ENCODE measurements around the gene PSMD2.

Gene PSMD2

DNA sequence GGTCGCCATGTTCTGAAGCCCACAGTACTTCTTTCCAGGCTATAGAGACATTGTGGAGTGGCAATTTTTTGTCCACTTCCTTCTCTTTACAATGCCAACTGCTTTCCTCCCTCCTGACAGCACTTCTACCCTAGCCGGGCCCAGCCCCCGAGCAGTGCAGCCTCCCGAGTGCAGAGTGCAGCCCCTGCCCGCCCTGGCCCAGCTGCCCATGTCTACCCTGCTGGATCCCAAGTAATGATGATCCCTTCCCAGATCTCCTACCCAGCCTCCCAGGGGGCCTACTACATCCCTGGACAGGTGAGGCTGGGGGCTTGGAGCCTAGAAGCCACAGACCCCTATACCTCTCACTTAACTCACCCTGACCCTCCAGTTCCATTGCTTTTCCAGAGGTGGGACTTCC is 18.2 kb downstream of the PSMD2 start:
- no peak for DNase-seq (ENCODE audit: low read depth)

DNA sequence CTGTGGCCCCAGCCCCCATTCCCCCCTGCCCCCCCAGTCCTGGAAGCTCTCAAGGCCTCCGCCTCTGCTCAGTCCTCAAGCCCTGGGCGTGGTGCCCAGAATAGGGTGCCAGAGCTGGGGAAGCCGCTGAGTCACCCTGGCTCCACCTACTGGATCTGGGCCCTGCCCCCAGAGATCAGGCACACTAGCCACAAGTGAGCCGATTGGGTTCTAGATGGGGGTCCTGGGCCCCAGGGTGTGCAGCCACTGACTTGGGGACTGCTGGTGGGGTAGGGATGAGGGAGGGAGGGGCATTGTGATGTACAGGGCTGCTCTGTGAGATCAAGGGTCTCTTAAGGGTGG is 21.0 kb downstream of the PSMD2 start:
- DNase-seq (ENCODE audit: low read depth): no peak

GRCh38 chr3:184321666-184322065 is 22.6 kb downstream of the PSMD2 start:
- no peak for DNase-seq (ENCODE audit: low read depth)

DNA sequence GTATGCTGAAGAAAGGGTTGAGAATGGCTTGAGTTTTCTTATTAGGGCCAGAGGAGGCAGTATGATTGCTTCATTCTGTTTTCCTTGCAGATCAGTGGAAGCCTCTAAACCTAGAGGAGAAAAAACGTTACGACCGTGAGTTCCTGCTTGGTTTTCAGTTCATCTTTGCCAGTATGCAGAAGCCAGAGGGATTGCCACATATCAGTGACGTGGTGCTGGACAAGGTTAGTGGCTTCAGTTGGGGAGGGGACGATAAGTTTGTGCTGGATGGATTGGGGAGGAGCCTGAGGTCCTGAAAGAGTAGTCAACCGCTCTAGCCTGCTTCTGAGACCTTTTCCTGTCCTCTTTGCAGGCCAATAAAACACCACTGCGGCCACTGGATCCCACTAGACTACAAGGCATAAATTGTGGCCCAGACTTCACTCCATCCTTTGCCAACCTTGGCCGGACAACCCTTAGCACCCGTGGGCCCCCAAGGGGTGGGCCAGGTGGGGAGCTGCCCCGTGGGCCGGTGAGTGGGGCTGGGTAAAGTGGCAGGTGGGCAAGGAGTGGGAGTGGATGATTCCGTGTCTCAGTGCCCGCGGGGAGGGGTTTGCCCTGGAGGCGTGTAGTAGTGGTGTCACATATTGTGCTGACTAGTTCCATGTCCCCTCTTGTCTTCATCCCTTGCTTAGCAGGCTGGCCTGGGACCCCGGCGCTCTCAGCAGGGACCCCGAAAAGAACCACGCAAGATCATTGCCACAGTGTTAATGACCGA is 23.9 kb downstream of the PSMD2 start:
- no peak for DNase-seq (ENCODE audit: low read depth)

DNA sequence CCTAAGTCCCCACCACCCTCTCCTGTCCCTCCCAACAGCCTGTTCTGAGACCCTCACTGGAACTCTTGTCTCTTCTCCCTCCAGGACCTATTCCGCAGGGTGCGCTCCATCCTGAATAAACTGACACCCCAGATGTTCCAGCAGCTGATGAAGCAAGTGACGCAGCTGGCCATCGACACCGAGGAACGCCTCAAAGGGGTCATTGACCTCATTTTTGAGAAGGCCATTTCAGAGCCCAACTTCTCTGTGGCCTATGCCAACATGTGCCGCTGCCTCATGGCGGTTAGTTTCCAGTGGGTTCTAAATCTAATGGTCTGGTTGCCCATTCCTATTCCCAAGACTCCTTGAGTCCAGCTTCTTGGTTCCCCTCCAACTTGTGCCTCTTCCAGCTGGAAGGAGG is 24.7 kb downstream of the PSMD2 start:
- no peak for DNase-seq (ENCODE audit: low read depth)

DNA sequence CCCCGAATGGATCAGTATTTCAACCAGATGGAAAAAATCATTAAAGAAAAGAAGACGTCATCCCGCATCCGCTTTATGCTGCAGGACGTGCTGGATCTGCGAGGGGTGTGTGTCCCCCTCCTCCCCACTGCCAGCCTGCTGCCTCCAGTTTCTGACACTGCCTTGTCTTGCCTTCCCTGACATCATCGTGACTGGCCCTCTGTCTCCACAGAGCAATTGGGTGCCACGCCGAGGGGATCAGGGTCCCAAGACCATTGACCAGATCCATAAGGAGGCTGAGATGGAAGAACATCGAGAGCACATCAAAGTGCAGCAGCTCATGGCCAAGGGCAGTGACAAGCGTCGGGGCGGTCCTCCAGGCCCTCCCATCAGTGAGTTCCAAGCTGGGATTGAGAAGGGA is 26.2 kb downstream of the PSMD2 start:
- DNase-seq (ENCODE audit: low read depth): no peak

DNA sequence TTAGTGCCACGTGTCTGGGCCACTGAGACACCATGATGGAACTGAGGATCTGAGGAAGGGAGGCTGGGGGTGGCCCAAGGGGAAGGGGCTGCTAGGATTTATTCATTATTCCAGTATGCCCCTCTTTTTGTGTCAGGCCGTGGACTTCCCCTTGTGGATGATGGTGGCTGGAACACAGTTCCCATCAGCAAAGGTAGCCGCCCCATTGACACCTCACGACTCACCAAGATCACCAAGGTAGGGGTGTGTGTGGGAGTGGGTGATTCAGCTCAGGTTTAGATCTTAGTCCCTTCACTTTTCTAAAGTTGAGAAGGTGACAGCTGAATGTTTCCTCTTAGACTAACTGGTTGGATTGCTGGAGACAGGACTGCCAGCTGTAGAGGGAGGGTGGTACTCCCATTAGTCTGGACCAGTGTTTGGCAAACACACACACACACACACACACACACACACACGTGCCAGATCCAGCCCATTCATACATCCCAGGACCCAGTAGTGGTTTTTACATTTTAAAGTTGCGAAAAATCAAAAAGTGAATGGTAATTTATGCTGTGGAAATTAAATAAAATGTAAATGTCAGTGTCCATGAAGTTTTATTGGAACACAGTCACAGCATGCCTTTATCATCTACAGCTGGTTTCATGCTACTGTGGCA is 26.8 kb downstream of the PSMD2 start:
- DNase-seq (ENCODE audit: low read depth): no peak

- DNase-seq (ENCODE audit: low read depth): no peak
Observed at GRCh38 chr3:184327171-184327570, 28.1 kb downstream of the PSMD2 start.

DNA sequence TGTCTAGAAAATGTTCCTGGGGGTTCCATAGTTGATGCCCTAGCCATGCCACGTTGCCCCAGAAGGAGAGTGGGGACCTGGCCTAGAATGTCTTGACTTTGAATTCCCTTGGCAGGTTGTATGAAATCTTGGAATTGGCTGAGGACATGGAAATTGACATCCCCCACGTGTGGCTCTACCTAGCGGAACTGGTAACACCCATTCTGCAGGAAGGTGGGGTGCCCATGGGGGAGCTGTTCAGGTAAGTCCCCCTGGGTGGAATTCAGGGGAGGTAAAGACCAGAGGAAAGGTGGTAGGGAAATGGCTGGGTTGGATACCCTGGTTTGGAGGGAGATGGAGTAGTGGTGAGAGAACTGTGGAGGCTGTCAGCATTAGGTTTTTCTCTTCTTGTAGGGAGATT is 29.5 kb downstream of the PSMD2 start:
- DNase-seq (ENCODE audit: low read depth): no peak

GRCh38 chr3:184332370-184333090 is 33.5 kb downstream of the PSMD2 start:
- DNase-seq (ENCODE audit: low read depth): no peak

GRCh38 chr3:184333190-184333589 is 34.1 kb downstream of the PSMD2 start:
- DNase-seq (ENCODE audit: low read depth): no peak

DNA sequence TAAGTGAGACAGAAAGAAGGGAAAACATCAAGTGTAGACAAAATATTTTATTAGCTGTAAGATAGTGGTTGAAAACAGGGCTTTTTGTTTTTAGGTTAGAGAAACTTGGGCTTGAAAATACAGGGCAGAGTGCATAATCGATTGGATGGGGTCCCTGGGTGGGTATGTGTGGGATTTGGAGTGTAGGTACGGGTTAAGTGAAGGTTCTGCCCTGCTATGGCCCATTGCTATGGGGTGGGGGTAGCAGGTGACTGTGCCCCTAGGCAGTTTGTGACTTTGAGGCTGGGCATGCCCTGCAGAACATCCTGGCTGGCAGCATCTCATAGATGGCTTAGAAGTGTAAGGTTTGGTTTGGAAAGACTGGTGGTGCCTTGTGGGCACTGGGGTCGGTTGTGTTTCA is 34.7 kb downstream of the PSMD2 start:
- DNase-seq (ENCODE audit: low read depth): no peak

- DNase-seq (ENCODE audit: low read depth): no peak
Observed at GRCh38 chr3:184334470-184335158, 35.6 kb downstream of the PSMD2 start.

- no peak for DNase-seq (ENCODE audit: low read depth)
Observed at GRCh38 chr3:184335291-184335660, 36.2 kb downstream of the PSMD2 start.

GRCh38 chr3:184335661-184336546 is 36.9 kb downstream of the PSMD2 start:
- DNase-seq (ENCODE audit: low read depth): peak; percentile 79

- no peak for DNase-seq (ENCODE audit: low read depth)
Observed at GRCh38 chr3:184336547-184337398, 37.7 kb downstream of the PSMD2 start.

DNA sequence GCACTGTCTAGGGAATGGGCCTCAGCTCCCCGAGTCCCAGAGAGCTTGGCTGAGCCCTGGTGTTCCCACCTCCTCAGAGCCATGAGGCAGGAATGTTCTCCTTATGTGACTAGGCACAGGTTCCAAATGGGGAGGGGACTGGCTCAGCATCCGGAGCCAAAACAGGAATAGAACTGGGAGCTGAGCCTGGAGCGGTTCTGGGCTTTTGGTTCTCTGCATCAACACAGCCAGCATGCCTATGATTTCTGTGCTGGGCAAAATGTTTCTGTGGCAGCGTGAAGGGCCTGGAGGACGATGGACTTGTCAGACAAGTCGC is 38.3 kb downstream of the PSMD2 start, which contains the start of gene FAM131A:
Gene FAM131A (plus strand): TSS at position 202 of the 316 bp plus-strand sequence. CDS start 31 bp downstream, at position 233.
- no peak for DNase-seq (ENCODE audit: low read depth)

DNA sequence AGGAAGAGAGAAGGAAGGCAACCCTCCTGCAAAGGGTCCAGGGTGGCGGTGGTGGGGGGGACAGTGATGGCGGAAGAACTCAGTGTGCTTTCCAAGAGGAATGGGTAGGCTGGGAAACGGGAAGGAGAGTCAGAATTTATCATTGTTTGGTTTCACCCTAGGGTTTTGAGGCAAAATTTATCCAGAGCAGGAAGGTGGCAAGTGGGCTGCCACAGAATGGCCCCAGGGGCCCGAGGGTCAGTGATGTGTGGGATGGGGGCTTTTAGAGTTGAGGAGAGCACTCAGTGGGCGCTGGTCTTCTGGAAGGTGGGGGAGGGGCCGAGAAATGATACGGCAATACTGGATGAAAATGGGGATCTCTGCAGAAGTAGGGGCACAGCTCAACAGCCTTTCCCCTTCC is 38.9 kb downstream of the PSMD2 start:
- no peak for DNase-seq (ENCODE audit: low read depth)

- no peak for DNase-seq (ENCODE audit: low read depth)
Observed at GRCh38 chr3:184338511-184338945, 39.5 kb downstream of the PSMD2 start.

- no peak for DNase-seq (ENCODE audit: low read depth)
Observed at GRCh38 chr3:184339001-184339400, 40.0 kb downstream of the PSMD2 start.
